HCT116 (cell line): ENCODE results near the gene PLCB1. TPM values are rescaled to one million over a fixed set of nuclear protein-coding genes. Genes with fewer than 3 reads are reported as not detected.

ENCODE experiments used
- ATAC-seq: fragments of 200-7000 bp; cut with Tn5 transposase; 2 replicates; pipeline ENCODE4 v1.9.1; 2020; ENCODE audit warnings: mild to moderate bottlenecking, moderate library complexity
- BruUV-seq: library from RNA; stranded (reverse); fragments of 400-500 nt; replicated peaks from 2 replicates; lab custom pipeline; 2021; lab: Mats Ljungman, UMichigan
- CTCF ChIA-PET: fragments of 300-600 bp; sonication (Branson Sonifier 250); formaldehyde crosslinking; loops from one replicate; lab custom pipeline; 2021; ENCODE audit warnings: antibody characterized with exemption; lab: Charles Lee
- POLR2A ChIA-PET: fragments of 300-600, 350-600 bp; sonication (Branson Sonifier 250); formaldehyde crosslinking; loops from one replicate; lab custom pipeline; 2021; ENCODE audit warnings: antibody characterized with exemption; lab: Charles Lee
- RAD21 ChIA-PET, 2 experiments: fragments of 300-600 bp; sonication (Branson Sonifier 250); formaldehyde crosslinking; loops; one replicate each; lab custom pipeline; 2023; ENCODE audit warnings: low total read pairs in 2 of 2; ENCODE audit not compliant: uncharacterized antibody in 2 of 2, unreplicated experiment in 2 of 2, low non-redundant PET in 1 of 2; lab: Charles Lee
- DNase-seq: peaks from one replicate; pipeline ENCODE4 v3.0.0-alpha.2; 2010; ENCODE audit warnings: low read depth, low spot score
- H2AFZ ChIP-seq: fragments of 200-600 bp; shearing (Covaris generic), sonication (generic); 2 replicates; pipeline ENCODE4 v1.6.1; 2017; ENCODE audit warnings: low read depth, mixed run types, mixed read lengths, antibody characterized with exemption, low read length; ENCODE audit not compliant: poor library complexity, severe bottlenecking
- H3K27ac ChIP-seq: 2 replicates; pipeline ENCODE4 v1.5.1; 2012; ENCODE audit warnings: low read depth, low read length
- H3K27me3 ChIP-seq: fragments of 200-600 bp; sonication (generic); 2 replicates; pipeline ENCODE4 v1.6.1; 2016; ENCODE audit warnings: mixed run types, low read length, mixed read lengths; ENCODE audit not compliant: insufficient read depth
- H3K36me3 ChIP-seq, 2 experiments: fragments of 200-500 bp in 1 of 2; fragments of 200-600 bp in 1 of 2; sonication (Bioruptor generic) in 1 of 2; sonication (generic) in 1 of 2; 2 replicates each; pipeline versions ENCODE4 v1.5.1 to v1.6.1; 2014 to 2016; ENCODE audit warnings: low read length in 2 of 2, inconsistent platforms in 1 of 2, mixed read lengths in 1 of 2, mixed run types in 1 of 2; ENCODE audit not compliant: insufficient read depth in 2 of 2, control insufficient read depth in 1 of 2
- H3K4me1 ChIP-seq, 2 experiments: fragments of 200-600 bp in 1 of 2; sonication (generic) in 1 of 2; 2 replicates each; pipeline versions ENCODE4 v1.5.1 to v1.6.1; 2012 to 2017; ENCODE audit warnings: low read length in 2 of 2, inconsistent platforms in 1 of 2, mild to moderate bottlenecking in 1 of 2, mixed read lengths in 1 of 2, mixed run types in 1 of 2, moderate library complexity in 1 of 2; ENCODE audit not compliant: insufficient read depth in 2 of 2, control insufficient read depth in 1 of 2
- H3K4me2 ChIP-seq: fragments of 200-600 bp; sonication (generic); 2 replicates; pipeline ENCODE4 v1.6.1; 2017; ENCODE audit warnings: mixed run types, low read length, mixed read lengths
- H3K4me3 ChIP-seq, 2 experiments: fragments of 200-600 bp in 1 of 2; sonication (generic) in 1 of 2; replicated peaks in 1 of 2; 2 replicates each; pipeline ENCODE4 v1.5.1; 2011 to 2016; ENCODE audit warnings: low read length in 2 of 2, control low read depth in 1 of 2, low read depth in 1 of 2, mild to moderate bottlenecking in 1 of 2, mixed read lengths in 1 of 2, mixed run types in 1 of 2
- H3K79me2 ChIP-seq: fragments of 200-600 bp; sonication (generic); 2 replicates; pipeline ENCODE4 v1.6.1; 2017; ENCODE audit warnings: mild to moderate bottlenecking, mixed run types, low read length, moderate library complexity, mixed read lengths; ENCODE audit not compliant: insufficient read depth
- H3K9ac ChIP-seq: fragments of 200-600 bp; sonication (generic); 2 replicates; pipeline ENCODE4 v1.6.1; 2016; ENCODE audit warnings: low read length, mixed read lengths
- H3K9me2 ChIP-seq: fragments of 200-600 bp; sonication (generic), shearing (Covaris generic); 2 replicates; pipeline ENCODE4 v1.6.1; 2017; ENCODE audit warnings: mixed run types, mild to moderate bottlenecking, moderate library complexity; ENCODE audit not compliant: insufficient read depth
- H3K9me3 ChIP-seq, 2 experiments: fragments of 200-500 bp in 1 of 2; fragments of 200-600 bp in 1 of 2; sonication (Bioruptor generic) in 1 of 2; sonication (generic) in 1 of 2; 2 replicates each; pipeline ENCODE4 v1.6.1; 2014 to 2017; ENCODE audit warnings: low read length in 2 of 2, mixed read lengths in 2 of 2, inconsistent platforms in 1 of 2, low read depth in 1 of 2, mild to moderate bottlenecking in 1 of 2, mixed run types in 1 of 2, moderate library complexity in 1 of 2; ENCODE audit not compliant: control insufficient read depth in 1 of 2, insufficient read depth in 1 of 2
- H4K20me1 ChIP-seq: fragments of 200-600 bp; sonication (generic), shearing (Covaris generic); 2 replicates; pipeline ENCODE4 v1.6.1; 2017; ENCODE audit warnings: mixed run types, mild to moderate bottlenecking, moderate library complexity; ENCODE audit not compliant: insufficient read depth
- CBX3 ChIP-seq: IDR thresholded peaks from 2 replicates; pipeline ENCODE4 v1.6.1; 2012; ENCODE audit warnings: low read depth
- CEBPB ChIP-seq: IDR thresholded peaks from 2 replicates; pipeline ENCODE4 v1.6.1; 2012; ENCODE audit warnings: low read depth
- EGR1 ChIP-seq: IDR thresholded peaks from 2 replicates; pipeline ENCODE4 v1.6.1; 2012; ENCODE audit warnings: low read depth
- JUND ChIP-seq: IDR thresholded peaks from 2 replicates; pipeline ENCODE4 v1.6.1; 2012
- RAD21 ChIP-seq: IDR thresholded peaks from 2 replicates; pipeline ENCODE4 v1.6.1; 2012; ENCODE audit warnings: low read depth, mild to moderate bottlenecking
- SP1 ChIP-seq: IDR thresholded peaks from 2 replicates; pipeline ENCODE4 v1.6.1; 2012; ENCODE audit warnings: low read depth
- YY1 ChIP-seq: IDR thresholded peaks from 2 replicates; pipeline ENCODE4 v1.6.1; 2011; ENCODE audit warnings: low read length, low read depth, moderate library complexity, mild to moderate bottlenecking; ENCODE audit not compliant: insufficient replicate concordance; ENCODE audit errors: extremely low read depth
- ZFX ChIP-seq: fragments of 450-650 bp; IDR thresholded peaks from 2 replicates; pipeline ENCODE4 v1.6.1; 2017
- ZNF274 ChIP-seq: fragments of 200-500 bp; sonication (Bioruptor generic); IDR thresholded peaks from 2 replicates; pipeline ENCODE4 v1.6.1; 2014; ENCODE audit warnings: mild to moderate bottlenecking, low read depth, low read length, inconsistent platforms
- intact Hi-C: fragments of 100-400 bp; cut with micrococcal nuclease; formaldehyde crosslinking; loops from 2 replicates; pipeline ENCODE4 v1.10.0; 2022
- total RNA-seq: library from RNA; stranded (reverse); gene quantifications from one replicate; pipeline ENCODE4 v1.2.1, GENCODE V29; 2021; ENCODE audit not compliant: unreplicated experiment
- TF ChIP-seq, protein P1 (sequence below), 3 experiments: fragments of 200-600 bp in 1 of 3; sonication (generic) in 1 of 3; IDR thresholded peaks in 2 of 3; conservative IDR thresholded peaks in 1 of 3; 2 replicates each; pipeline ENCODE4 v1.5.1; 2012 to 2017; ENCODE audit warnings: low read depth in 2 of 3, low read length in 2 of 3, antibody characterized with exemption in 1 of 3, borderline replicate concordance in 1 of 3, control low read depth in 1 of 3, mild to moderate bottlenecking in 1 of 3, mixed read lengths in 1 of 3, mixed run types in 1 of 3, moderate library complexity in 1 of 3; ENCODE audit not compliant: insufficient read depth in 1 of 3
- TF ChIP-seq, protein P2 (sequence below): IDR thresholded peaks from 2 replicates; pipeline ENCODE4 v1.6.1; 2011; ENCODE audit warnings: mild to moderate bottlenecking, low read length, moderate library complexity; ENCODE audit not compliant: insufficient replicate concordance; ENCODE audit errors: extremely low read depth
- TF ChIP-seq, protein P3 (sequence below): IDR thresholded peaks from 2 replicates; pipeline ENCODE4 v1.6.1; 2012; ENCODE audit warnings: low read depth

Gene PLCB1
- total RNA-seq, 1 experiment from 2014 or later = 15.8 TPM

DNA sequence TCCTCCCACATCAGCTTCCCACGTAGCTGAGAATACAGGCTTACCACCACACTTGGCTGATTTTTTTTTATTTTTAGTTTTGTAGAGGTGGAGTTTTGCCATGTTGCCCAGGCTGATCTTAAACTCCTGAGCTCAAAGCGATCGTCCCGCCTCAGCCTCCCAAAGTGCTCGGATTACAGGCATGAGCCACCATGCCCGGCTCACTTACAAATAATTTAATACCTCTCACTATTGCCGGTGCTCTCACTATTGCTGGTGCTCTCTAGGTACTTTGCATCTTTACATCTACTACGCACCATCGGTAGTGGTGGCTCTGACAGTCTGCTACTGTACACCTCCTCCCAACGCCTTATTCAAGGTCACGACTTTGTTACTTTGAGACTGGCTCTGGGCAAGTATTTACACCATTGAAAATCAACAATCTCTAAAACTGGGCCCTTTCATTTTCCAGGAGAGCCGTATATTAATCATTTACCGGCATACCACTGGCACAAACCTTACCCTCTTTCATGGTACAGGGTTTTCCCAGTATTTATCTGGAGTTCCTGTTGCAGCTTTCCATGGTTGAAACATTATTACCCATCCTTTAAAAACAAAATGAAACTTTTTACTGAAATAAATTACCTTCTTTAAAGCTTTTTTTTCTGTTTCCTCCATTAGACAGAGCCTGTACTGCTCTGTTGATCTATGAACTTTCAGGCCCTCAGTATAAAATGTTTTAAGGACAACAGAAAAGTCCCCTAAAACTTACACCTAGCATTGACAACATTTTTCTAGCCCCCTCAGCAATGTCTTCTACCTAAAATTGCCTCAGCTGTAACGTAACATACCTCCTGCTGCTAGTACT is 677.3 kb downstream of the PLCB1 start:
- Histone ChIP-seq H3K9ac (no peak overlapping the region), H3K9me3 (no peaks in the 10 kb centered on the region), H3K4me2 (no peak overlapping the region), H3K4me1 (no peaks in the 10 kb centered on the region), H3K27ac (no peak overlapping the region), H2AFZ (no peak overlapping the region), H3K79me2 (no peaks in the 10 kb centered on the region), H4K20me1 (no peaks in the 10 kb centered on the region), H3K27me3 (no peaks in the 10 kb centered on the region), H3K4me3 (no peak overlapping the region), H3K36me3 (no peaks in the 10 kb centered on the region), H3K9me2 (no peaks in the 10 kb centered on the region)
- intact Hi-C loops = no loop called here
- ChIA-PET CTCF (no interaction called here), POLR2A (no interaction called here), RAD21 (no interaction called here)
- no TSS peak for BruUV-seq
- ATAC-seq (no peak), DNase-seq (no peak)
- no peak for TF ChIP-seq ZNF274
- no peak for TF ChIP-seq SP1
- TF ChIP-seq JUND = no peak
- no peak for TF ChIP-seq EGR1
- TF ChIP-seq, protein P1, sequence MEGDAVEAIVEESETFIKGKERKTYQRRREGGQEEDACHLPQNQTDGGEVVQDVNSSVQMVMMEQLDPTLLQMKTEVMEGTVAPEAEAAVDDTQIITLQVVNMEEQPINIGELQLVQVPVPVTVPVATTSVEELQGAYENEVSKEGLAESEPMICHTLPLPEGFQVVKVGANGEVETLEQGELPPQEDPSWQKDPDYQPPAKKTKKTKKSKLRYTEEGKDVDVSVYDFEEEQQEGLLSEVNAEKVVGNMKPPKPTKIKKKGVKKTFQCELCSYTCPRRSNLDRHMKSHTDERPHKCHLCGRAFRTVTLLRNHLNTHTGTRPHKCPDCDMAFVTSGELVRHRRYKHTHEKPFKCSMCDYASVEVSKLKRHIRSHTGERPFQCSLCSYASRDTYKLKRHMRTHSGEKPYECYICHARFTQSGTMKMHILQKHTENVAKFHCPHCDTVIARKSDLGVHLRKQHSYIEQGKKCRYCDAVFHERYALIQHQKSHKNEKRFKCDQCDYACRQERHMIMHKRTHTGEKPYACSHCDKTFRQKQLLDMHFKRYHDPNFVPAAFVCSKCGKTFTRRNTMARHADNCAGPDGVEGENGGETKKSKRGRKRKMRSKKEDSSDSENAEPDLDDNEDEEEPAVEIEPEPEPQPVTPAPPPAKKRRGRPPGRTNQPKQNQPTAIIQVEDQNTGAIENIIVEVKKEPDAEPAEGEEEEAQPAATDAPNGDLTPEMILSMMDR (IDR thresholded peaks at IDR 0.05 in 2 of 3, conservative IDR thresholded peaks at IDR 0.05 in 1 of 3; ENCODE audit: borderline replicate concordance in 1 of 3, insufficient read depth in 1 of 3, low read depth in 2 of 3, low read length in 2 of 3) = no peak
- TF ChIP-seq CEBPB = no peak
- no peak for TF ChIP-seq YY1
- no peak for TF ChIP-seq CBX3
- TF ChIP-seq RAD21 = no peak
- no peak for TF ChIP-seq ZFX
- TF ChIP-seq, protein P2, sequence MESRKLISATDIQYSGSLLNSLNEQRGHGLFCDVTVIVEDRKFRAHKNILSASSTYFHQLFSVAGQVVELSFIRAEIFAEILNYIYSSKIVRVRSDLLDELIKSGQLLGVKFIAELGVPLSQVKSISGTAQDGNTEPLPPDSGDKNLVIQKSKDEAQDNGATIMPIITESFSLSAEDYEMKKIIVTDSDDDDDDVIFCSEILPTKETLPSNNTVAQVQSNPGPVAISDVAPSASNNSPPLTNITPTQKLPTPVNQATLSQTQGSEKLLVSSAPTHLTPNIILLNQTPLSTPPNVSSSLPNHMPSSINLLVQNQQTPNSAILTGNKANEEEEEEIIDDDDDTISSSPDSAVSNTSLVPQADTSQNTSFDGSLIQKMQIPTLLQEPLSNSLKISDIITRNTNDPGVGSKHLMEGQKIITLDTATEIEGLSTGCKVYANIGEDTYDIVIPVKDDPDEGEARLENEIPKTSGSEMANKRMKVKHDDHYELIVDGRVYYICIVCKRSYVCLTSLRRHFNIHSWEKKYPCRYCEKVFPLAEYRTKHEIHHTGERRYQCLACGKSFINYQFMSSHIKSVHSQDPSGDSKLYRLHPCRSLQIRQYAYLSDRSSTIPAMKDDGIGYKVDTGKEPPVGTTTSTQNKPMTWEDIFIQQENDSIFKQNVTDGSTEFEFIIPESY = no peak
- TF ChIP-seq, protein P3, sequence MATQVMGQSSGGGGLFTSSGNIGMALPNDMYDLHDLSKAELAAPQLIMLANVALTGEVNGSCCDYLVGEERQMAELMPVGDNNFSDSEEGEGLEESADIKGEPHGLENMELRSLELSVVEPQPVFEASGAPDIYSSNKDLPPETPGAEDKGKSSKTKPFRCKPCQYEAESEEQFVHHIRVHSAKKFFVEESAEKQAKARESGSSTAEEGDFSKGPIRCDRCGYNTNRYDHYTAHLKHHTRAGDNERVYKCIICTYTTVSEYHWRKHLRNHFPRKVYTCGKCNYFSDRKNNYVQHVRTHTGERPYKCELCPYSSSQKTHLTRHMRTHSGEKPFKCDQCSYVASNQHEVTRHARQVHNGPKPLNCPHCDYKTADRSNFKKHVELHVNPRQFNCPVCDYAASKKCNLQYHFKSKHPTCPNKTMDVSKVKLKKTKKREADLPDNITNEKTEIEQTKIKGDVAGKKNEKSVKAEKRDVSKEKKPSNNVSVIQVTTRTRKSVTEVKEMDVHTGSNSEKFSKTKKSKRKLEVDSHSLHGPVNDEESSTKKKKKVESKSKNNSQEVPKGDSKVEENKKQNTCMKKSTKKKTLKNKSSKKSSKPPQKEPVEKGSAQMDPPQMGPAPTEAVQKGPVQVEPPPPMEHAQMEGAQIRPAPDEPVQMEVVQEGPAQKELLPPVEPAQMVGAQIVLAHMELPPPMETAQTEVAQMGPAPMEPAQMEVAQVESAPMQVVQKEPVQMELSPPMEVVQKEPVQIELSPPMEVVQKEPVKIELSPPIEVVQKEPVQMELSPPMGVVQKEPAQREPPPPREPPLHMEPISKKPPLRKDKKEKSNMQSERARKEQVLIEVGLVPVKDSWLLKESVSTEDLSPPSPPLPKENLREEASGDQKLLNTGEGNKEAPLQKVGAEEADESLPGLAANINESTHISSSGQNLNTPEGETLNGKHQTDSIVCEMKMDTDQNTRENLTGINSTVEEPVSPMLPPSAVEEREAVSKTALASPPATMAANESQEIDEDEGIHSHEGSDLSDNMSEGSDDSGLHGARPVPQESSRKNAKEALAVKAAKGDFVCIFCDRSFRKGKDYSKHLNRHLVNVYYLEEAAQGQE = no peak
